ENCODE measurements around the gene PSMG3. TPM values are rescaled to one million over a fixed set of nuclear protein-coding genes. Genes with fewer than 3 reads are reported as not detected.

The PSMG3 gene
- total RNA-seq, 1 donor from 2014 or later = 56.0 TPM

GRCh38 chr7:1603346-1604225 is 33.8 kb upstream of the PSMG3 start:
- intact Hi-C loops (cut with micrococcal nuclease) = no loop called here
- Mint-ChIP-seq H3K4me1 (ENCODE audit: low read depth) (no peaks in the 10 kb centered on the region), H3K27ac (no peak overlapping the region), H3K9me3 (no peaks in the 10 kb centered on the region), H3K27me3 (ENCODE audit: insufficient read depth) (peaks cover 7% of the 10 kb centered on the region), H3K4me3 (no peak overlapping the region), H3K36me3 (ENCODE audit: low read depth) (no peaks in the 10 kb centered on the region)
- DNase-seq (ENCODE audit: low spot score) = no peak

GRCh38 chr7:1602386-1602785 is 32.6 kb upstream of the PSMG3 start:
- no peak for DNase-seq (ENCODE audit: low spot score)
- H3K9me3 Mint-ChIP-seq = no peaks in the 10 kb centered on the region
- H3K4me3 Mint-ChIP-seq = no peak overlapping the region
- H3K27me3 Mint-ChIP-seq (ENCODE audit: insufficient read depth) = peaks cover 7% of the 10 kb centered on the region
- H3K4me1 Mint-ChIP-seq (ENCODE audit: low read depth) = no peaks in the 10 kb centered on the region
- no peak overlapping the region for H3K27ac Mint-ChIP-seq
- intact Hi-C loops (cut with micrococcal nuclease) = no loop called here
- no peaks in the 10 kb centered on the region for H3K36me3 Mint-ChIP-seq (ENCODE audit: low read depth)

GRCh38 chr7:1601956-1602355 is 32.1 kb upstream of the PSMG3 start:
- H3K36me3 Mint-ChIP-seq (ENCODE audit: low read depth) = no peaks in the 10 kb centered on the region
- H3K27ac Mint-ChIP-seq = no peak overlapping the region
- intact Hi-C loops (cut with micrococcal nuclease) = no loop called here
- H3K27me3 Mint-ChIP-seq (ENCODE audit: insufficient read depth) = peaks cover 7% of the 10 kb centered on the region
- H3K9me3 Mint-ChIP-seq = no peaks in the 10 kb centered on the region
- no peak for DNase-seq (ENCODE audit: low spot score)
- no peaks in the 10 kb centered on the region for H3K4me1 Mint-ChIP-seq (ENCODE audit: low read depth)
- no peak overlapping the region for H3K4me3 Mint-ChIP-seq

- no peaks in the 10 kb centered on the region for H3K9me3 Mint-ChIP-seq
- peaks cover 1% of the 10 kb centered on the region for H3K27me3 Mint-ChIP-seq (ENCODE audit: insufficient read depth)
- intact Hi-C loops (cut with micrococcal nuclease) = no loop called here
- no peaks in the 10 kb centered on the region for H3K36me3 Mint-ChIP-seq (ENCODE audit: low read depth)
- H3K4me3 Mint-ChIP-seq = no peak overlapping the region
- DNase-seq (ENCODE audit: low spot score) = no peak
- H3K27ac Mint-ChIP-seq = no peak overlapping the region
- H3K4me1 Mint-ChIP-seq (ENCODE audit: low read depth) = no peaks in the 10 kb centered on the region
Measured at GRCh38 chr7:1599640-1600395, 30.0 kb upstream of the PSMG3 start.

GRCh38 chr7:1598961-1599639 is 29.3 kb upstream of the PSMG3 start:
- DNase-seq (ENCODE audit: low spot score) = no peak
- no peaks in the 10 kb centered on the region for H3K36me3 Mint-ChIP-seq (ENCODE audit: low read depth)
- H3K4me1 Mint-ChIP-seq (ENCODE audit: low read depth) = no peaks in the 10 kb centered on the region
- intact Hi-C loops (cut with micrococcal nuclease) = no loop called here
- H3K9me3 Mint-ChIP-seq = no peaks in the 10 kb centered on the region
- no peak overlapping the region for H3K27ac Mint-ChIP-seq
- no peak overlapping the region for H3K4me3 Mint-ChIP-seq
- peaks cover 2% of the 10 kb centered on the region for H3K27me3 Mint-ChIP-seq (ENCODE audit: insufficient read depth)

- no peaks in the 10 kb centered on the region for H3K36me3 Mint-ChIP-seq (ENCODE audit: low read depth)
- H3K9me3 Mint-ChIP-seq = no peaks in the 10 kb centered on the region
- no peaks in the 10 kb centered on the region for H3K4me1 Mint-ChIP-seq (ENCODE audit: low read depth)
- H3K27ac Mint-ChIP-seq = no peak overlapping the region
- intact Hi-C loops (cut with micrococcal nuclease) = no loop called here
- DNase-seq (ENCODE audit: low spot score) = no peak
- no peak overlapping the region for H3K4me3 Mint-ChIP-seq
- peaks cover 4% of the 10 kb centered on the region for H3K27me3 Mint-ChIP-seq (ENCODE audit: insufficient read depth)
Measured at GRCh38 chr7:1598286-1598685, 28.5 kb upstream of the PSMG3 start.

GRCh38 chr7:1597791-1598190 is 28.0 kb upstream of the PSMG3 start:
- DNase-seq (ENCODE audit: low spot score) = no peak
- Mint-ChIP-seq H3K4me3 (no peak overlapping the region), H3K9me3 (no peaks in the 10 kb centered on the region), H3K27ac (no peak overlapping the region), H3K4me1 (ENCODE audit: low read depth) (peaks cover 1% of the 10 kb centered on the region), H3K36me3 (ENCODE audit: low read depth) (no peaks in the 10 kb centered on the region), H3K27me3 (ENCODE audit: insufficient read depth) (peaks cover 4% of the 10 kb centered on the region)
- intact Hi-C loops (cut with micrococcal nuclease) = no loop called here

GRCh38 chr7:1597066-1597760 is 27.4 kb upstream of the PSMG3 start:
- peaks cover 9% of the 10 kb centered on the region for H3K27me3 Mint-ChIP-seq (ENCODE audit: insufficient read depth)
- intact Hi-C loops (cut with micrococcal nuclease) = no loop called here

GRCh38 chr7:1596181-1597043 is 26.6 kb upstream of the PSMG3 start:
- Mint-ChIP-seq H3K9me3 (no peaks in the 10 kb centered on the region), H3K27me3 (ENCODE audit: insufficient read depth) (peaks cover 11% of the 10 kb centered on the region), H3K4me1 (ENCODE audit: low read depth) (peaks cover 12% of the 10 kb centered on the region), H3K27ac (no peak overlapping the region), H3K4me3 (no peak overlapping the region), H3K36me3 (ENCODE audit: low read depth) (peaks cover 1% of the 10 kb centered on the region)
- no peak for DNase-seq (ENCODE audit: low spot score)
- intact Hi-C loops (cut with micrococcal nuclease) = no loop called here

More at GRCh38 chr7:1597066-1597760, 27.4 kb upstream of the PSMG3 start:
- no peak for DNase-seq (ENCODE audit: low spot score)
- Mint-ChIP-seq H3K27ac (no peak overlapping the region), H3K4me3 (no peak overlapping the region), H3K4me1 (ENCODE audit: low read depth) (peaks cover 5% of the 10 kb centered on the region), H3K9me3 (no peaks in the 10 kb centered on the region), H3K36me3 (ENCODE audit: low read depth) (peaks cover 1% of the 10 kb centered on the region)

GRCh38 chr7:1595636-1596035 is 25.8 kb upstream of the PSMG3 start:
- Mint-ChIP-seq H3K4me1 (ENCODE audit: low read depth) (peaks cover 14% of the 10 kb centered on the region), H3K4me3 (no peak overlapping the region), H3K9me3 (no peaks in the 10 kb centered on the region), H3K36me3 (ENCODE audit: low read depth) (peaks cover 1% of the 10 kb centered on the region), H3K27me3 (ENCODE audit: insufficient read depth) (peaks cover 17% of the 10 kb centered on the region), H3K27ac (no peak overlapping the region)
- no peak for DNase-seq (ENCODE audit: low spot score)
- intact Hi-C loops (cut with micrococcal nuclease) = no loop called here

GRCh38 chr7:1595027-1595426 is 25.2 kb upstream of the PSMG3 start:
- Mint-ChIP-seq H3K27me3 (ENCODE audit: insufficient read depth) (peaks cover 21% of the 10 kb centered on the region), H3K4me3 (no peak overlapping the region), H3K9me3 (no peaks in the 10 kb centered on the region), H3K4me1 (ENCODE audit: low read depth) (peaks cover 14% of the 10 kb centered on the region), H3K27ac (no peak overlapping the region), H3K36me3 (ENCODE audit: low read depth) (peaks cover 1% of the 10 kb centered on the region)
- DNase-seq (ENCODE audit: low spot score) = no peak
- intact Hi-C loops (cut with micrococcal nuclease) = no loop called here

GRCh38 chr7:1593904-1594421 is 24.1 kb upstream of the PSMG3 start:
- Mint-ChIP-seq H3K27me3 (ENCODE audit: insufficient read depth) (peaks cover 20% of the 10 kb centered on the region), H3K4me3 (no peak overlapping the region), H3K9me3 (peaks cover 7% of the 10 kb centered on the region)

More at GRCh38 chr7:1593904-1594421, 24.1 kb upstream of the PSMG3 start:
- Mint-ChIP-seq H3K4me1 (ENCODE audit: low read depth) (peaks cover 14% of the 10 kb centered on the region), H3K36me3 (ENCODE audit: low read depth) (peaks cover 1% of the 10 kb centered on the region), H3K27ac (no peak overlapping the region)
- intact Hi-C loops (cut with micrococcal nuclease) = no loop called here
- no peak for DNase-seq (ENCODE audit: low spot score)

Data from activated T-helper 1 cell treated with anti-CD3 and anti-CD28 coated beads, Interleukin-12 subunit alpha, Interleukin-12 subunit beta, Interleukin-2, Interleukin-4 antibody, amounts not matched to agents 30 ng/mL and 10 ng/mL and 1 ng/mL, durations not matched to agents 14 hours and 24 hours and 36 hours (primary cell).